WTC11 (cell line): ENCODE results near the gene TFF2. TPM values are rescaled to one million over a fixed set of nuclear protein-coding genes. Genes with fewer than 3 reads are reported as not detected.

Source experiments
- ATAC-seq: fragments of 200-7000 bp; cut with Tn5 transposase; 2 replicates; pipeline ENCODE4 v1.10.0; 2021; ENCODE audit warnings: mild to moderate bottlenecking, moderate library complexity
- CTCF ChIA-PET: fragments of 300-600 bp; sonication (Branson Sonifier 250); formaldehyde crosslinking; loops from one replicate; lab custom pipeline; 2021; ENCODE audit warnings: antibody characterized with exemption; lab: Charles Lee
- POLR2A ChIA-PET: fragments of 350-600 bp; sonication (Branson Sonifier 250); formaldehyde crosslinking; loops from one replicate; lab custom pipeline; 2021; ENCODE audit warnings: antibody characterized with exemption; lab: Charles Lee
- DNase-seq: peaks from one replicate; pipeline ENCODE4 v3.0.0; 2021; ENCODE audit warnings: low spot score
- H3K27ac Mint-ChIP-seq: 2 replicates; pipeline ENCODE4 v1.8.0; 2021; ENCODE audit warnings: mixed read lengths
- H3K27me3 Mint-ChIP-seq: 2 replicates; pipeline ENCODE4 v1.8.0; 2021; ENCODE audit warnings: low read depth, mild to moderate bottlenecking, moderate library complexity, mixed read lengths
- H3K36me3 Mint-ChIP-seq: 2 replicates; pipeline ENCODE4 v1.8.0; 2021; ENCODE audit warnings: mixed read lengths
- H3K4me1 Mint-ChIP-seq: 2 replicates; pipeline ENCODE4 v1.8.0; 2022; ENCODE audit warnings: mixed read lengths
- H3K4me3 Mint-ChIP-seq: 2 replicates; pipeline ENCODE4 v1.8.0; 2021; ENCODE audit warnings: mild to moderate bottlenecking, moderate library complexity, mixed read lengths
- H3K9me3 Mint-ChIP-seq: 2 replicates; pipeline ENCODE4 v1.8.0; 2021; ENCODE audit warnings: mixed read lengths
- AR ChIP-seq: fragments of 250-450 bp; sonication (Bioruptor Pico); IDR thresholded peaks from 2 replicates; pipeline ENCODE4 v1.9.0; 2021; ENCODE audit warnings: mild to moderate bottlenecking
- ATF3 ChIP-seq: sonication (generic); formaldehyde crosslinking; conservative IDR thresholded peaks from 2 replicates; pipeline ENCODE4 v1.8.1; 2022; ENCODE audit warnings: mild to moderate bottlenecking, missing genetic modification reagents
- EMX1 ChIP-seq: fragments of 250-450 bp; sonication (Bioruptor Pico); IDR thresholded peaks from 2 replicates; pipeline ENCODE4 v1.8.0; 2021; ENCODE audit warnings: mild to moderate bottlenecking
- ESRRA ChIP-seq: sonication (generic); formaldehyde crosslinking; IDR thresholded peaks from 2 replicates; pipeline ENCODE4 v1.8.1; 2022; ENCODE audit warnings: mild to moderate bottlenecking, missing genetic modification reagents, borderline replicate concordance
- FOXJ3 ChIP-seq: sonication (generic); formaldehyde crosslinking; IDR thresholded peaks from 2 replicates; pipeline ENCODE4 v1.9.0; 2021; ENCODE audit warnings: missing genetic modification reagents, mild to moderate bottlenecking, borderline replicate concordance
- JAZF1 ChIP-seq: fragments of 250-450 bp; sonication (Bioruptor Pico); IDR thresholded peaks from 2 replicates; pipeline ENCODE4 v1.9.0; 2021; ENCODE audit warnings: moderate library complexity, mild to moderate bottlenecking, inconsistent platforms
- MLX ChIP-seq: sonication (generic); formaldehyde crosslinking; IDR thresholded peaks from 2 replicates; pipeline ENCODE4 v1.8.1; 2023; ENCODE audit warnings: mild to moderate bottlenecking, missing genetic modification reagents, moderate library complexity
- OVOL2 ChIP-seq: fragments of 250-450 bp; sonication (Bioruptor Pico); IDR thresholded peaks from 2 replicates; pipeline ENCODE4 v1.9.0; 2021; ENCODE audit warnings: mild to moderate bottlenecking, borderline replicate concordance
- RELA ChIP-seq: sonication (generic); formaldehyde crosslinking; IDR thresholded peaks from 2 replicates; pipeline ENCODE4 v1.8.1; 2022; ENCODE audit warnings: missing genetic modification reagents, mild to moderate bottlenecking, borderline replicate concordance
- SMAD4 ChIP-seq: sonication (generic); formaldehyde crosslinking; IDR thresholded peaks from 2 replicates; pipeline ENCODE4 v1.8.0; 2022; ENCODE audit warnings: mild to moderate bottlenecking, missing genetic modification reagents
- ZNF416 ChIP-seq: fragments of 250-450 bp; sonication (Bioruptor Pico); IDR thresholded peaks from 2 replicates; pipeline ENCODE4 v1.9.0; 2021; ENCODE audit warnings: mild to moderate bottlenecking, inconsistent platforms
- ZNF671 ChIP-seq: fragments of 250-450 bp; sonication (Bioruptor Pico); IDR thresholded peaks from 2 replicates; pipeline ENCODE4 v1.8.0; 2021; ENCODE audit warnings: mild to moderate bottlenecking
- ZSCAN18 ChIP-seq: fragments of 250-450 bp; sonication (Bioruptor Pico); IDR thresholded peaks from 2 replicates; pipeline ENCODE4 v2.1.2; 2022; ENCODE audit warnings: mild to moderate bottlenecking, moderate library complexity
- total RNA-seq: library from RNA; stranded (reverse); gene quantifications from 3 replicates; pipeline ENCODE4 v1.2.3, GENCODE V29; 2021
- TF ChIP-seq, protein P1 (sequence below): sonication (generic); formaldehyde crosslinking; IDR thresholded peaks from 2 replicates; pipeline ENCODE4 v1.8.0; 2022; ENCODE audit warnings: mild to moderate bottlenecking, missing genetic modification reagents
- TF ChIP-seq, protein P2 (sequence below): fragments of 250-450 bp; sonication (Bioruptor Pico); IDR thresholded peaks from 2 replicates; pipeline ENCODE4 v1.9.0; 2021; ENCODE audit warnings: mild to moderate bottlenecking, borderline replicate concordance
- TF ChIP-seq, protein P3 (sequence below): sonication (generic); formaldehyde crosslinking; IDR thresholded peaks from 2 replicates; pipeline ENCODE4 v1.8.0; 2023; ENCODE audit warnings: missing genetic modification reagents, mild to moderate bottlenecking, borderline replicate concordance

The TFF2 gene
- total RNA-seq, 1 experiment from 2014 or later = 0.33 TPM

GRCh38 chr21:42356046-42356445 is 5.3 kb upstream of the TFF2 start (continued):
- TF ChIP-seq, protein P1, sequence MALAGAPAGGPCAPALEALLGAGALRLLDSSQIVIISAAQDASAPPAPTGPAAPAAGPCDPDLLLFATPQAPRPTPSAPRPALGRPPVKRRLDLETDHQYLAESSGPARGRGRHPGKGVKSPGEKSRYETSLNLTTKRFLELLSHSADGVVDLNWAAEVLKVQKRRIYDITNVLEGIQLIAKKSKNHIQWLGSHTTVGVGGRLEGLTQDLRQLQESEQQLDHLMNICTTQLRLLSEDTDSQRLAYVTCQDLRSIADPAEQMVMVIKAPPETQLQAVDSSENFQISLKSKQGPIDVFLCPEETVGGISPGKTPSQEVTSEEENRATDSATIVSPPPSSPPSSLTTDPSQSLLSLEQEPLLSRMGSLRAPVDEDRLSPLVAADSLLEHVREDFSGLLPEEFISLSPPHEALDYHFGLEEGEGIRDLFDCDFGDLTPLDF (CRISPR knock-in tag) = no peak
- TF ChIP-seq, protein P2, sequence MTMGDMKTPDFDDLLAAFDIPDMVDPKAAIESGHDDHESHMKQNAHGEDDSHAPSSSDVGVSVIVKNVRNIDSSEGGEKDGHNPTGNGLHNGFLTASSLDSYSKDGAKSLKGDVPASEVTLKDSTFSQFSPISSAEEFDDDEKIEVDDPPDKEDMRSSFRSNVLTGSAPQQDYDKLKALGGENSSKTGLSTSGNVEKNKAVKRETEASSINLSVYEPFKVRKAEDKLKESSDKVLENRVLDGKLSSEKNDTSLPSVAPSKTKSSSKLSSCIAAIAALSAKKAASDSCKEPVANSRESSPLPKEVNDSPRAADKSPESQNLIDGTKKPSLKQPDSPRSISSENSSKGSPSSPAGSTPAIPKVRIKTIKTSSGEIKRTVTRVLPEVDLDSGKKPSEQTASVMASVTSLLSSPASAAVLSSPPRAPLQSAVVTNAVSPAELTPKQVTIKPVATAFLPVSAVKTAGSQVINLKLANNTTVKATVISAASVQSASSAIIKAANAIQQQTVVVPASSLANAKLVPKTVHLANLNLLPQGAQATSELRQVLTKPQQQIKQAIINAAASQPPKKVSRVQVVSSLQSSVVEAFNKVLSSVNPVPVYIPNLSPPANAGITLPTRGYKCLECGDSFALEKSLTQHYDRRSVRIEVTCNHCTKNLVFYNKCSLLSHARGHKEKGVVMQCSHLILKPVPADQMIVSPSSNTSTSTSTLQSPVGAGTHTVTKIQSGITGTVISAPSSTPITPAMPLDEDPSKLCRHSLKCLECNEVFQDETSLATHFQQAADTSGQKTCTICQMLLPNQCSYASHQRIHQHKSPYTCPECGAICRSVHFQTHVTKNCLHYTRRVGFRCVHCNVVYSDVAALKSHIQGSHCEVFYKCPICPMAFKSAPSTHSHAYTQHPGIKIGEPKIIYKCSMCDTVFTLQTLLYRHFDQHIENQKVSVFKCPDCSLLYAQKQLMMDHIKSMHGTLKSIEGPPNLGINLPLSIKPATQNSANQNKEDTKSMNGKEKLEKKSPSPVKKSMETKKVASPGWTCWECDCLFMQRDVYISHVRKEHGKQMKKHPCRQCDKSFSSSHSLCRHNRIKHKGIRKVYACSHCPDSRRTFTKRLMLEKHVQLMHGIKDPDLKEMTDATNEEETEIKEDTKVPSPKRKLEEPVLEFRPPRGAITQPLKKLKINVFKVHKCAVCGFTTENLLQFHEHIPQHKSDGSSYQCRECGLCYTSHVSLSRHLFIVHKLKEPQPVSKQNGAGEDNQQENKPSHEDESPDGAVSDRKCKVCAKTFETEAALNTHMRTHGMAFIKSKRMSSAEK = no peak
- TF ChIP-seq FOXJ3 (CRISPR knock-in tag) (no peak), MLX (no peak), EMX1 (CRISPR knock-in tag) (no peak), OVOL2 (CRISPR knock-in tag) (no peak), SMAD4 (CRISPR knock-in tag) (no peak), ZNF416 (CRISPR knock-in tag) (no peak), ZSCAN18 (CRISPR knock-in tag) (no peak), ATF3 (no peak)

GRCh38 chr21:42353623-42354022 is 2.8 kb upstream of the TFF2 start:
- Mint-ChIP-seq H3K4me1 (no peaks in the 10 kb centered on the region), H3K4me3 (no peak overlapping the region), H3K9me3 (peaks cover 24% of the 10 kb centered on the region), H3K27me3 (no peaks in the 10 kb centered on the region; the same call in 1 of the 2 replicates), H3K36me3 (no peaks in the 10 kb centered on the region; the same call in 1 of the 2 replicates), H3K27ac (no peak overlapping the region)
- CTCF ChIA-PET = interaction anchor here (1.6 kb wide), 1 partner anchor 28 kb away, joined by 4 read pairs; no protein-coding TSS in a partner anchor
- ATAC-seq (no peak), DNase-seq (no peak)
- POLR2A ChIA-PET = no interaction called here
- TF ChIP-seq AR (CRISPR knock-in tag) (no peak), JAZF1 (CRISPR knock-in tag) (no peak), SMAD4 (CRISPR knock-in tag) (no peak), ESRRA (CRISPR knock-in tag) (no peak), RELA (CRISPR knock-in tag) (no peak), ZNF671 (CRISPR knock-in tag) (no peak)
- TF ChIP-seq, protein P2 = no peak
- TF ChIP-seq, protein P3, sequence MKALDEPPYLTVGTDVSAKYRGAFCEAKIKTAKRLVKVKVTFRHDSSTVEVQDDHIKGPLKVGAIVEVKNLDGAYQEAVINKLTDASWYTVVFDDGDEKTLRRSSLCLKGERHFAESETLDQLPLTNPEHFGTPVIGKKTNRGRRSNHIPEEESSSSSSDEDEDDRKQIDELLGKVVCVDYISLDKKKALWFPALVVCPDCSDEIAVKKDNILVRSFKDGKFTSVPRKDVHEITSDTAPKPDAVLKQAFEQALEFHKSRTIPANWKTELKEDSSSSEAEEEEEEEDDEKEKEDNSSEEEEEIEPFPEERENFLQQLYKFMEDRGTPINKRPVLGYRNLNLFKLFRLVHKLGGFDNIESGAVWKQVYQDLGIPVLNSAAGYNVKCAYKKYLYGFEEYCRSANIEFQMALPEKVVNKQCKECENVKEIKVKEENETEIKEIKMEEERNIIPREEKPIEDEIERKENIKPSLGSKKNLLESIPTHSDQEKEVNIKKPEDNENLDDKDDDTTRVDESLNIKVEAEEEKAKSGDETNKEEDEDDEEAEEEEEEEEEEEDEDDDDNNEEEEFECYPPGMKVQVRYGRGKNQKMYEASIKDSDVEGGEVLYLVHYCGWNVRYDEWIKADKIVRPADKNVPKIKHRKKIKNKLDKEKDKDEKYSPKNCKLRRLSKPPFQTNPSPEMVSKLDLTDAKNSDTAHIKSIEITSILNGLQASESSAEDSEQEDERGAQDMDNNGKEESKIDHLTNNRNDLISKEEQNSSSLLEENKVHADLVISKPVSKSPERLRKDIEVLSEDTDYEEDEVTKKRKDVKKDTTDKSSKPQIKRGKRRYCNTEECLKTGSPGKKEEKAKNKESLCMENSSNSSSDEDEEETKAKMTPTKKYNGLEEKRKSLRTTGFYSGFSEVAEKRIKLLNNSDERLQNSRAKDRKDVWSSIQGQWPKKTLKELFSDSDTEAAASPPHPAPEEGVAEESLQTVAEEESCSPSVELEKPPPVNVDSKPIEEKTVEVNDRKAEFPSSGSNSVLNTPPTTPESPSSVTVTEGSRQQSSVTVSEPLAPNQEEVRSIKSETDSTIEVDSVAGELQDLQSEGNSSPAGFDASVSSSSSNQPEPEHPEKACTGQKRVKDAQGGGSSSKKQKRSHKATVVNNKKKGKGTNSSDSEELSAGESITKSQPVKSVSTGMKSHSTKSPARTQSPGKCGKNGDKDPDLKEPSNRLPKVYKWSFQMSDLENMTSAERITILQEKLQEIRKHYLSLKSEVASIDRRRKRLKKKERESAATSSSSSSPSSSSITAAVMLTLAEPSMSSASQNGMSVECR (CRISPR knock-in tag) = no peak
